H1 (cell line): ENCODE data around the gene KLHL35.

Experiments used
- CBX8 ChIP-seq: fragments of 300-800, 300-1000 bp; sonication (generic); IDR thresholded peaks from 2 replicates; pipeline ENCODE4 v1.7.1; 2016; ENCODE audit warnings: low read depth, low read length, borderline replicate concordance
- TBP ChIP-seq: IDR thresholded peaks from 2 replicates; pipeline ENCODE4 v1.6.1; 2011; ENCODE audit warnings: low read depth, low read length, improper control_type of control experiment

GRCh38 chr11:75429641-75429901 lies 3.4 kb downstream of the KLHL35 start:
- TF ChIP-seq TBP = no peak
- TF ChIP-seq CBX8 = no peak
